Activated T-cell treated with anti-CD3 and anti-CD28 coated beads, Interleukin-2, amount 50 U/mL, for 1 hour (primary cell): ENCODE measurements around the gene TBC1D24.
"Not testable (repeated sequence)": the region's sequence is repeated elsewhere in the genome, so short reads cannot be mapped to it uniquely, and the experiment has no call there.

Experiments used
- DNase-seq: peaks from one replicate; pipeline ENCODE4 v3.0.0-alpha.2; 2020

The TBC1D24 gene

GRCh38 chr16:2474877-2475412 is at the start of gene TBC1D24:
Gene TBC1D24, plus strand, starts transcription at chr16:2475127. Its CDS starts 21,022 bp downstream, at chr16:2496149.
- DNase-seq: peak; percentile 79

GRCh38 chr16:2425825-2426430 is 49.0 kb upstream of the TBC1D24 start:
- DNase-seq: no peak

GRCh38 chr16:2426941-2427361 is 48.0 kb upstream of the TBC1D24 start:
- DNase-seq: no peak

- no peak for DNase-seq
These were observed 47.4 kb upstream of the TBC1D24 start for GRCh38 chr16:2427526-2427925.

- DNase-seq: peak; percentile 27
These were observed 46.7 kb upstream of the TBC1D24 start for GRCh38 chr16:2428051-2428783.

GRCh38 chr16:2428784-2429033 is 46.2 kb upstream of the TBC1D24 start:
- DNase-seq: no peak

- DNase-seq: peak; percentile 98
These were observed 45.7 kb upstream of the TBC1D24 start, which contains the start of gene CCNF for GRCh38 chr16:2429034-2429770. Gene CCNF, plus strand, starts transcription at chr16:2429447. Its CDS starts 35 bp downstream, at chr16:2429482.

GRCh38 chr16:2429771-2430663 is 44.9 kb upstream of the TBC1D24 start:
- DNase-seq: no peak

- no peak for DNase-seq
These were observed 42.6 kb upstream of the TBC1D24 start for GRCh38 chr16:2432286-2432685.

GRCh38 chr16:2432801-2433505 is 42.0 kb upstream of the TBC1D24 start:
- DNase-seq: no peak

GRCh38 chr16:2435236-2435635 is 39.7 kb upstream of the TBC1D24 start:
- DNase-seq: not testable (repeated sequence)

GRCh38 chr16:2436110-2436509 is 38.8 kb upstream of the TBC1D24 start:
- no peak for DNase-seq

- no peak for DNase-seq
These were observed 37.7 kb upstream of the TBC1D24 start for GRCh38 chr16:2437032-2437790.

GRCh38 chr16:2438121-2438520 is 36.8 kb upstream of the TBC1D24 start:
- DNase-seq: no peak

GRCh38 chr16:2439598-2439997 is 35.3 kb upstream of the TBC1D24 start:
- no peak for DNase-seq

GRCh38 chr16:2441143-2441804 is 33.7 kb upstream of the TBC1D24 start:
- DNase-seq: not testable (repeated sequence)

GRCh38 chr16:2443555-2443954 is 31.4 kb upstream of the TBC1D24 start:
- DNase-seq: no peak

GRCh38 chr16:2447920-2448583 is 26.9 kb upstream of the TBC1D24 start:
- no peak for DNase-seq

- DNase-seq: no peak
These were observed 25.8 kb upstream of the TBC1D24 start for GRCh38 chr16:2449118-2449517.

- DNase-seq: no peak
These were observed 24.4 kb upstream of the TBC1D24 start for GRCh38 chr16:2450535-2450934.
